Measurements from ENCODE around the gene GPRIN2. TPM values are rescaled to one million over a fixed set of nuclear protein-coding genes. Genes with fewer than 3 reads are reported as not detected.
"Not testable (repeated sequence)": the region's sequence is repeated elsewhere in the genome, so short reads cannot be mapped to it uniquely, and the experiment has no call there.

Gene GPRIN2
- total RNA-seq, 1 donor from 2014 or later: 3.0 TPM

DNA sequence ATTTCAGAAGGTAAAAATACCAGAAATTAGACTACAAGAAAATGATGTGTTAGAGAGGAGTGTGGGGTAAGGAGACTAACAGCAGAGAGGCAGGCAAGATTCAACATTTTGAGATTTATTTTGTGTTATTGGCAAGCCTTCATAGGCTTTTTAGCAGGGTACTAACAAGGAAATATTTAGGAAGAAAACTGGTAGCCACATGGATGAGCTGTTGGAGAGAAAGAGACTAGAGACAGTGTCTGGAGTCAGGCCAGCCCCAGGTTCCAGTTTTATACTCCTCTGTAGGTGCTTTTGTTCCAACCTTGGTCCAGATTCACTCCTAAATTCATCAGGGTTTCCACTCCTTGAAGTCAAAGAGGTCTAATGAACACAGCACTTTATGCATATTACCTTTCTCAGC is 41.1 kb downstream of the GPRIN2 start:
- H3K9me3 ChIP-seq (ENCODE audit: insufficient read depth, low read depth, low read length): no peaks in the 10 kb centered on the region
- H2AFZ ChIP-seq (ENCODE audit: low read depth, low read length): no peak overlapping the region
- no peak overlapping the region for H3K27ac ChIP-seq (ENCODE audit: low read depth, low read length)
- Mint-ChIP-seq H3K9me3 (ENCODE audit: unreplicated experiment) (no peaks in the 10 kb centered on the region), H3K4me3 (ENCODE audit: unreplicated experiment) (no peak overlapping the region), H3K27ac (ENCODE audit: unreplicated experiment) (peak overlapping the region; percentile 20), H3K36me3 (ENCODE audit: low read depth, unreplicated experiment) (no peaks in the 10 kb centered on the region), H3K4me1 (ENCODE audit: low read depth, unreplicated experiment) (peaks cover 11% of the 10 kb centered on the region), H3K27me3 (ENCODE audit: low read depth, unreplicated experiment) (no peaks in the 10 kb centered on the region)
- no peaks in the 10 kb centered on the region for H4K20me1 ChIP-seq (ENCODE audit: insufficient read depth, low read length)
- DNase-seq (ENCODE audit: low read depth) (no peak), FAIRE-seq (no peak)
- peaks cover 9% of the 10 kb centered on the region for H3K4me1 ChIP-seq (ENCODE audit: insufficient read depth, low read length)
- H3K79me2 ChIP-seq (ENCODE audit: insufficient read depth, low read length): no peaks in the 10 kb centered on the region
- no peaks in the 10 kb centered on the region for H3K27me3 ChIP-seq (ENCODE audit: insufficient read depth, low read length)
- H3K4me3 ChIP-seq (ENCODE audit: insufficient read depth, low read depth, low read length): no peak overlapping the region
- no peak for TF ChIP-seq EZH2 (IDR thresholded peaks at IDR 0.05; ENCODE audit: insufficient read depth, low read length)
- TF ChIP-seq CTCF (IDR thresholded peaks at IDR 0.05; ENCODE audit: insufficient read depth, low read depth, low read length): no peak
- no peak overlapping the region for H3K9ac ChIP-seq (ENCODE audit: low read length)
- H3K4me2 ChIP-seq (ENCODE audit: low read length): no peak overlapping the region
- H3K36me3 ChIP-seq (ENCODE audit: insufficient read depth, low read length): no peaks in the 10 kb centered on the region

- Histone ChIP-seq H3K27ac (ENCODE audit: low read depth, low read length) (no peak overlapping the region), H3K9me3 (ENCODE audit: insufficient read depth, low read depth, low read length) (no peaks in the 10 kb centered on the region), H3K4me1 (ENCODE audit: insufficient read depth, low read length) (peaks cover 9% of the 10 kb centered on the region), H3K79me2 (ENCODE audit: insufficient read depth, low read length) (no peaks in the 10 kb centered on the region), H3K9ac (ENCODE audit: low read length) (no peak overlapping the region), H4K20me1 (ENCODE audit: insufficient read depth, low read length) (no peaks in the 10 kb centered on the region), H3K27me3 (ENCODE audit: insufficient read depth, low read length) (no peaks in the 10 kb centered on the region), H3K36me3 (ENCODE audit: insufficient read depth, low read length) (no peaks in the 10 kb centered on the region), H3K4me2 (ENCODE audit: low read length) (no peak overlapping the region), H3K4me3 (ENCODE audit: insufficient read depth, low read depth, low read length) (no peak overlapping the region), H2AFZ (ENCODE audit: low read depth, low read length) (no peak overlapping the region)
- FAIRE-seq: no peak
- no peak for DNase-seq (ENCODE audit: low read depth)
- Mint-ChIP-seq H3K27ac (ENCODE audit: unreplicated experiment) (no peak overlapping the region), H3K4me1 (ENCODE audit: low read depth, unreplicated experiment) (peaks cover 11% of the 10 kb centered on the region), H3K36me3 (ENCODE audit: low read depth, unreplicated experiment) (no peaks in the 10 kb centered on the region), H3K9me3 (ENCODE audit: unreplicated experiment) (no peaks in the 10 kb centered on the region), H3K4me3 (ENCODE audit: unreplicated experiment) (no peak overlapping the region), H3K27me3 (ENCODE audit: low read depth, unreplicated experiment) (no peaks in the 10 kb centered on the region)
- TF ChIP-seq EZH2 (IDR thresholded peaks at IDR 0.05; ENCODE audit: insufficient read depth, low read length): no peak
- TF ChIP-seq CTCF (IDR thresholded peaks at IDR 0.05; ENCODE audit: insufficient read depth, low read depth, low read length): no peak
Measured at GRCh38 chr10:46514899-46515298, 41.6 kb downstream of the GPRIN2 start.

DNA sequence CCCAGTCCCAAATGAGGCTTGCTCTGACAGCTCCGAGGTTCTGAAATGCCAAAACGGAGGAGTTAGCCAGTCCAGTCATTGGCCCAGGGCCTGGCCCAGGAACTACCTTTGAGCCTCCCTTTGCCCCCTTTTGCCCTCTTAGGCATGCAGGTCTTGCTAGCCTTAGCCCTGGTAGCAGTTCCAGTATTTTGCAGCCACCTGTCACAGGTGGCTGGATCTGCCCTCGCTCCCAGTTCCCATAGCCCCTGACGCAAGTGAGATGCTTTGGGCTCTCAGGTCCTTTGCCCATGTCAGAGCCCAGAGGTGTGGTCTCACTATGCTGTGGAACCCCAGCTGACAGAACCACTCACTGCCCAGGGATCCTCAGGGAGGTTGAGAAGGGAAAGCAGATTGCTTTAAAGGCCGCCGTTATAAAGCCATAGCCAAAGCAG is 42.0 kb downstream of the GPRIN2 start:
- no peak overlapping the region for H3K4me3 Mint-ChIP-seq (ENCODE audit: unreplicated experiment)
- no peak overlapping the region for H3K4me3 ChIP-seq (ENCODE audit: insufficient read depth, low read depth, low read length)
- H2AFZ ChIP-seq (ENCODE audit: low read depth, low read length): no peak overlapping the region
- H3K36me3 Mint-ChIP-seq (ENCODE audit: low read depth, unreplicated experiment): no peaks in the 10 kb centered on the region
- H3K9me3 ChIP-seq (ENCODE audit: insufficient read depth, low read depth, low read length): no peaks in the 10 kb centered on the region
- no peaks in the 10 kb centered on the region for H3K27me3 ChIP-seq (ENCODE audit: insufficient read depth, low read length)
- DNase-seq (ENCODE audit: low read depth): no peak
- no peaks in the 10 kb centered on the region for H3K9me3 Mint-ChIP-seq (ENCODE audit: unreplicated experiment)
- no peaks in the 10 kb centered on the region for H3K36me3 ChIP-seq (ENCODE audit: insufficient read depth, low read length)
- no peak overlapping the region for H3K27ac ChIP-seq (ENCODE audit: low read depth, low read length)
- no peak overlapping the region for H3K27ac Mint-ChIP-seq (ENCODE audit: unreplicated experiment)
- H3K4me1 Mint-ChIP-seq (ENCODE audit: low read depth, unreplicated experiment): peaks cover 11% of the 10 kb centered on the region
- FAIRE-seq: no peak
- no peak overlapping the region for H3K4me2 ChIP-seq (ENCODE audit: low read length)
- H3K79me2 ChIP-seq (ENCODE audit: insufficient read depth, low read length): no peaks in the 10 kb centered on the region
- no peak overlapping the region for H3K9ac ChIP-seq (ENCODE audit: low read length)
- no peaks in the 10 kb centered on the region for H3K27me3 Mint-ChIP-seq (ENCODE audit: low read depth, unreplicated experiment)
- TF ChIP-seq EZH2 (IDR thresholded peaks at IDR 0.05; ENCODE audit: insufficient read depth, low read length) (no peak), CTCF (IDR thresholded peaks at IDR 0.05; ENCODE audit: insufficient read depth, low read depth, low read length) (no peak)
- H4K20me1 ChIP-seq (ENCODE audit: insufficient read depth, low read length): no peaks in the 10 kb centered on the region
- H3K4me1 ChIP-seq (ENCODE audit: insufficient read depth, low read length): peaks cover 9% of the 10 kb centered on the region

DNA sequence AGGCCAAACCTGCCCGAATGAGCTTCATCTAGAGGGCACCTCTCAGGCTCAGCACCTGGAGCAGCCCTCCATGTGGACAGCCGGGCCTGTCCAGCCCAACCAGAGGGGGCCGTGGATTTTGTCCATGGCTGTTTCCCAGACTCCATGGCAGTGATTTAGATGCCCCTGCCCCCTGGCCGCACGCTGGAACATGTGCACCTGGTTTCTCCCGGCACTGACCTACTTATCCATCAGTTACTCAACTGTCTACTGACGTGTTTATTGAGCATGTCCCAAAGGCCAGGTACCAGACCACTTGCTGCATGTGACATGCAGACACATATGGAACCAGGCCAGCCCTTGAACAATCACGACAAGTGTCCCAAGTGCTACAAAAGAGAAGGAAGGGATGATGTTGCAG is 43.1 kb downstream of the GPRIN2 start:
- H3K27me3 ChIP-seq (ENCODE audit: insufficient read depth, low read length); FAIRE-seq; H2AFZ ChIP-seq (ENCODE audit: low read depth, low read length); H3K79me2 ChIP-seq (ENCODE audit: insufficient read depth, low read length); H3K4me3 ChIP-seq (ENCODE audit: insufficient read depth, low read depth, low read length); H4K20me1 ChIP-seq (ENCODE audit: insufficient read depth, low read length); H3K4me2 ChIP-seq (ENCODE audit: low read length); H3K4me1 ChIP-seq (ENCODE audit: insufficient read depth, low read length); H3K9me3 ChIP-seq (ENCODE audit: insufficient read depth, low read depth, low read length); H3K9ac ChIP-seq (ENCODE audit: low read length); H3K4me3 Mint-ChIP-seq (ENCODE audit: unreplicated experiment); H3K27me3 Mint-ChIP-seq (ENCODE audit: low read depth, unreplicated experiment); H3K9me3 Mint-ChIP-seq (ENCODE audit: unreplicated experiment); H3K36me3 Mint-ChIP-seq (ENCODE audit: low read depth, unreplicated experiment); DNase-seq (ENCODE audit: low read depth); H3K27ac ChIP-seq (ENCODE audit: low read depth, low read length); H3K27ac Mint-ChIP-seq (ENCODE audit: unreplicated experiment); H3K36me3 ChIP-seq (ENCODE audit: insufficient read depth, low read length): not testable (repeated sequence)
- H3K4me1 Mint-ChIP-seq (ENCODE audit: low read depth, unreplicated experiment): peaks cover 11% of the 10 kb centered on the region

All from astrocyte (in vitro differentiated cells and primary cell).